NOMO-1 treated with DMSO at 0.1 percent for 48 hours (cell line): Measurements from ENCODE around the gene DNAJA2.

Experiments used
- DNase-seq: peaks from one replicate; lab custom pipeline; 2025; ENCODE audit not compliant: unreplicated experiment; lab: John Stamatoyannopoulos, UW

The DNAJA2 gene

DNA sequence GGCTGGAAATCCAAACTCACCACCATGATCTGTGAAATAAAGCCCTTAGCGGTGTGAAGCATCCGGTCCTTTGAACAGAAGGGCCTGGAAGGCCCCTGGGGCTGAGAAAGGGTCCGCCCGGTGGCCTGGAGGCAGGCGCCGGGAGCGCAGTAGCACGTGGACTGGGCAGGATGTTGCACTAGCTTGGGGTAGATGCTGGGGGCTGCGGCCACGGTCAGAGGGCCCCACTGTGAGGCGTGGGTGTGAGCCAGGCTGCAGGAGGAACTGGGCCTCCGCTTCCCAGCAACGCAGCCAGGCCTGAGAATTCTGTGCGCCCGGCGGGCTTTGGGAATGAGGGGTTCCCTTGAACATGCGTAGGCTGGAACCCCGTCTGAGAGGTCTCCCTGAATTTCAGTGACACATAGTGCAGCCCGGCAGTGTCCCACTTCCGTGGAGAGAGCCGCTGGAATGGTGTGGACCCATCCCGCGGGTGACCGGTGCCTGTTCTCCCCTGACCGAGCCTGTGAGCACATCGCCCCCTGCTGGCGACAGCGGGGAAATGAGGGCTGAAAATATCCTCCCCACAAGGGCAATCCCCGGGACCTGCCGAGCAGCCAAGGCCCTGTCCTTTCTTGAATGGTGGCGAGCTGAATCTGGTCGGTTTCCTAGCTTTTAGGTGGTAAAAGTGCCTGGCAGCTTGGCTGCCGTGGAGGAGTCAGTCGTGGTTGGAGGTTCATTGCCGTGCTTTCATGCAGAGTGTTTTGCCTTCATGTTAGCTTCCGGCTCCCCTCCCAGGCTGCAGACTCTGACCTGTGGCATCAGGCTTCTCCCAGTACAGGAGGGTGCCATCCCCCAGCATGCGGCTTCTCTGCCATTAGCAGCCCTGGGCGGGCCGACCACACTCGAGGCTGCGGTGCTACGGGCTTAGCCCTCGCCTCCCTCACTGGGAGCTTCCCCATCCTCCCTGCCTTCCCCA is 43.8 kb downstream of the DNAJA2 start:
- DNase-seq: peak; percentile 15

DNA sequence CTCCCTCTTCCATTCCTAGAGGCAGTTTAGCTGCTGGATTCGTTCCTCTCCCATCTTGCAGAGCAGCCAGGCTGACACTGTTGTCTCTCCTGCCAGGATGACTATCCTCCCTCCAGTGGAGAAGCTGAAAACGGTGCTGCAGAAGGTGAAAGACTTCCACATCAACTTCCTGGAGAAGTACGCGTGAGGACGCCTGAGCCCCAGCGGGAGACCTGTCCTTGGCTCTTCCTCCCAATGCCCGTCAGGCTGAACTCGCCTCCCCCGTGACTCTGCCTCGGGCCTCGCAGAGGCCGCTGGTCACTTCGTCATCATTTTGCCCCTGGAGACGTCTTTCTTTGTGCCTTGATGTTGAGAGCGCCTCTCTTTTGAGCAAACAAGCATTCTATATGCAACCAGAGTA is 44.7 kb downstream of the DNAJA2 start:
- DNase-seq: no peak

DNA sequence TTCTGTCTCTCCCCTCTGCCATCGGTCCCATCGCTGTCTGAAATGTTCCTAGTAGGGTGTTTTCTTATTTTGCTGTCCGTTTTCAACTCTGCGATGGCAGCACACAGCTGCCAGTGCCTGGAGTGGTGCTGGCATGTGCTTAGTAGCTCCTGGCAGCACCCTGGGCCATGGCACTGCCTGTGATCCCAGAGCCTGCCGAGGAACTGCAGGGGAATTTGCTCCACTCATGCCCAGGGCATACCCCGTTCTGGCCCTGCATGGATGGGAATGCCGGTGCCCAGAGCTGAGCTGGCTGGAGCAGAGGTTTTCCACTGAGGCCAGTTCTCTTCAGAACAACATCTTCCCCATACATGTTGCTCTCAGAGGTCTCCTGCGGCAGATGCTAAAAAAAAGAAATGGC is 46.2 kb downstream of the DNAJA2 start:
- no peak for DNase-seq

DNA sequence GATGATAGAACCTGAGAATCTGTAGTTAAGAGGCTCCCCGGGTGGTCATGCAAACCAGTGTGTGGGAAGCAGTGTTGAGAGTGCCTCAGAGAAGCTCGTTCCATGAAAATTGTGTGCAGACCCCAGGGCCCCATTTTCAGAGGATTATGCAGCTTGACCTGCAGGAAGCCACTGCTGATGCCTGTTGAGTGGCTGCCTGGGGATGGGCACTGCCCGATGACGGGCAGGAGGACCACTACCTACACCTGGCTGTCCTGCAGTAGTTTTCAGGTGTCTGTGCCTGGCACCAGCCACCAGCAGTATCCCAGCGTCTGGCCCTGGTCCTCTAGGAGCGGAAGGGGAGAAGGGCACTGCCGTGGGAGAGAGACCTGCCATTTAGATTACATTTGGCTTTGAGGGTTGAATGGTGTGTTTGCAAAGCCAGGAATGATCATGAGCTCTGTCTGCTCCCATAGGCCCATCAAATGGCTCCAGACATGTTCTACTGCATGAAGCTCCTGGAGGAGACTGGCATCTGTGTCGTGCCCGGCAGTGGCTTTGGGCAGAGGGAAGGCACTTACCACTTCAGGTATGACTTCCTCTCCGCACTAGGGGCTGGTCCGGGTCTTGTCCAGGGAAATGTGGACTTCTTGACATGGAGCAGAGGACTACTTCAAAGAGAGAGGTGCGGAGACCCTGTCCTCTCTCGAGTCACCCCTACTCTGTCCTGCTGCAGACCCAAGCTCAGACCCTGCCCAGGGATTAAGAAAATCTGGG is 46.8 kb downstream of the DNAJA2 start:
- no peak for DNase-seq

DNA sequence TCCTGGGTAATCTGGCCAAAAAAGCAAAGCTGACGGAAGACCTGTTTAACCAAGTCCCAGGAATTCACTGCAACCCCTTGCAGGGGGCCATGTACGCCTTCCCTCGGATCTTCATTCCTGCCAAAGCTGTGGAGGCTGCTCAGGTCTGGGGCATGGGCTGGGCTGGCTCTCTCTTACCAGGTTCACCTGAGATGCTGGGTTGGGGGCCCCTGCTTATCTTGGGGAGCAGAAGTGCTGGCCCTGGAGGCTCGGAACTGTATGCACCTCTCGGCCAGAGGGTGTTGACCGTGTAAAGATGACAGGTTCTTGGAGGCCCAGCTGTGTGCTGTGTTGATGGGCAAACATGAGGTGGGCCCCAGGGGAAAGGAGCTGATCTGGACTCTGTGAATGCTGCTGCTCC is 49.1 kb downstream of the DNAJA2 start:
- DNase-seq: no peak

DNA sequence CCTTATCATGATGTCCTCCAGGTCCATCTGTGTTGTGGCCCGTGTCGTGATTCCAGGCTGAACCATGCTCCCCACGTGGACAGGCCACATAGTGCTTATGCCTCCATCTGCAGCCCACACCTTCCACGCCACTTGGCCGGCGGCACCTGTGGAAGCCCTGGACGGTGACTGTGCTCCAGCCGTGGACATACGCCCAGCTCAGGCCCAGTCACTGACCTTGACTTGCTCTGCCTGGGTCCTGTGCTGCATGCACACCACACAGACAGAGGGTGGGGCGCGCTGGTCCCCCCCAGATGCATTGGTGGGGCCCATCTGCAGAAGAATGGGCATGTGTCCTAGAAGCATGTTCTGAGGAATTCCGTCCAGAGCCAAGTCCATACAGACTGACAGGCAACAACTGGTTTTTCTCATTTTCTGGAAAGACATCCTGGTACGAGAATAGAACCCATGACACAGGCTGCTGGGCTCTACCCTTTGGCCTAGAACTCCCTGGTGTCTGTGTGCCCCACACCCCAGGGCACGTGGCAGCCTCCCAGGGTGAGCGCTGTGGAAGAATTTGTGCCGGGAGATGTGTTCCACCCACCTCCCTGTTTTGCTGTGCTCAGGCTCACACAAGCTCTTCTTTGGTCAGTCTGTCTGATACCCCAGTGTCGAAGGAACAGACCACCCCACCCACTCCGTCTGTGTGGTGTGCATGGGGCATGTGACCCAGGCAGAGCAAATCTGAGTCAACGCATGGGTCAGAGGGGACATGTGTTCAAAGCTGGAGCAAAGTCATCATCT is 49.8 kb downstream of the DNAJA2 start:
- DNase-seq: no peak

DNA sequence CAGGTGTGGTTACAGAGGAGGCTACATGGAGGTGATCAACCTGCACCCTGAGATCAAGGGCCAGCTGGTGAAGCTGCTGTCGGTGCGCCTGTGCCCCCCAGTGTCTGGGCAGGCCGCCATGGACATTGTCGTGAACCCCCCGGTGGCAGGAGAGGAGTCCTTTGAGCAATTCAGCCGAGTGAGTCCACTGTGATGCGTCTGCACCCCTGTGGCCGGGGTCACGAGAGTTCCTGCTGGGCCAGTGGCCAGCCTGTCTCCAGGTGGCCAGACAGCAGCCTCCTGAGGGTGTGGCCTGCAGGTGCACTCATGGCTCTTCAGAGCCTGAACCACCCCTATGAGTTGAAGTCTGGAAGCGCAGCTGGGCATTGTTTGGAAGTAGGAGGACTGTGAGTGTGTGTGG is 51.2 kb downstream of the DNAJA2 start:
- DNase-seq: no peak

DNA sequence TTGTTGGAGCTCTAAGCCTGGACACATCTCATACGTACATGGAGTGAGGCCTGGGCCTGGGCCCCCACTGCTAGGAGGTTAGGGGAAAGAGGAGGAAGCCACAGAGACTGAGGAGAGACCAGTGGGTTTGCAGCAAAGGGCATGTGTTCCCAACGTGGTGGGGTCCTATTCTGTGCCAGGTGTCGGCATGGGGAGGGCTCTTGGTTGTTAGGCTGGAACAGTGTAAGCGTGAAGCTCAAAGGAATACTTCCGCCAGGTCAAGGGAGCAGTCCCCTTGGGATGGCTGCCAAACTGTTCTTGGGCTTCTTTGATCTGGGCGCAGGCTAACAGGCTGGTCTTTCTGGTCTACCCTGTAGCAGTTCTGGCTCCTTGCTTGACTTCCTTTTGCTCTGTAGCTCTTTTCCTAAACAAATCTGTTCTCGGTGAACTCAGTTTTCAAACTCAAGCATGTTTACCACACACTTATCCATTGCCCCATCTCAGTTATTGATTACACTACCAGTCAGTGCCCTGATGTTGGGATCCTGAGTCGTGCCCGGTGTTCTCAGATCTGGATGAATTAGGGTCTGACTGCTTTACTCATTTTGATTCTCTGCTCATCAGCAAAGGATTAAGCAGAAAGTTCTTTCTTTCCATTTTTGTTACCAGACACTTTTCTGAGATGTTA is 52.9 kb downstream of the DNAJA2 start:
- DNase-seq: no peak

DNA sequence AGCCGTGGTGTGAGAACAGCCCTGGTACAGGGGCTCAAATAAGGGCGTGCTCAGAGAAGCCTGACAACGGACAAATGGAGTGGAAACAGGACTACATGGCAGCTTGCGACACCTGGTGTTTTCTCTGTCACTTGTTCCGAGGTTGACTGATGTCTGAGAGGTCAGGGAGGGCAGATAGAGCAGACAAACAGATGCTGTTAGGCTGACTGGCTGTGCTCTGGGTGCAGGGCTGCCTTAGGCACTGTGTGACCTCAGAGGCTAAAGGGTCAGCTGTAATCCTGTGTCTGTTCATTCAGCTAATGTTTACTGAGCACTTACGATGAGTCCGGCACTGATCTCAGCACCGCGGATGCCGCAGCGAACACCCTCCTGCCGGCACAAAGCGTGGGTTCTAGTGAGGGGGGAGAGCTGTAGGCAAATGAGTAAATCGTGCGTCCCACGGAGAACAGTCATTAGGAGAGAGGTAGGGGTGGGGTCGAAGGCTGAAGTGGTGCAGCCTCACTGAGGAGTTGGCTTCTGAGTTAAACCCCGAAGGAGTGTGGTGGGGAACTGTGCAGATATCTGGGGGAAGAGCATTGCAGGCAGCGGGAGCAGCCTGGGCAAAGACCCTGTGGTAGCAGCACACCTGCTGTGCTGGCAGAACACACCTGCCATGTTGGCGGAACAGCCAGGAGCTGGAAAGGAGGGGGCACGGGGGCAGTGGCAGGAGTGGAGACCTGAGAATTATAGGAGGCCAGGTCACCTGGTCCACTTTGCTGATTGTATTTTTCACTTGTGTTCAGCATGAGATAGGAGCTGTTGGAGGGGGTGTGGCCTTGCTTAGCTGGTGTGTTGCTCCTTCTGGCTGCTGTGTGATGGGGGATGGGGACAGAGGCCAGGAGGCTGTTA is 54.3 kb downstream of the DNAJA2 start:
- DNase-seq: no peak

DNA sequence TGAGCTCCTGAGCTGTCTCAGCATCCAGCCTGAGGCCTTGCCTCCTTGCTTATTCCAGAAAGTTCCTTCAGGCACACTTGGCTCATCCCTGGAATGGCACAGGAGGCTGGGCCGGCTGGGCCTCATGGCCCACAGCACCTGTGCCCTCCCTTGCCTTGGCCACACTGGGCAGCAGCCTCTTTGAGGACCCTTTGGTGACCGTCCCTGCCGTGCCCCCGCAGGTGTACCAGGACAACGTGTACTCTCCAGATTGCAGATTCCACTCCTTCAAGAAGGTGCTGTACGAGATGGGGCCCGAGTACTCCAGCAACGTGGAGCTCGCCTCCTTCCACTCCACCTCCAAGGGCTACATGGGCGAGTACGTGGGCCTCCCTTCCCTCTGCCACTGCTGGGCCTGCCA is 55.1 kb downstream of the DNAJA2 start:
- no peak for DNase-seq

DNA sequence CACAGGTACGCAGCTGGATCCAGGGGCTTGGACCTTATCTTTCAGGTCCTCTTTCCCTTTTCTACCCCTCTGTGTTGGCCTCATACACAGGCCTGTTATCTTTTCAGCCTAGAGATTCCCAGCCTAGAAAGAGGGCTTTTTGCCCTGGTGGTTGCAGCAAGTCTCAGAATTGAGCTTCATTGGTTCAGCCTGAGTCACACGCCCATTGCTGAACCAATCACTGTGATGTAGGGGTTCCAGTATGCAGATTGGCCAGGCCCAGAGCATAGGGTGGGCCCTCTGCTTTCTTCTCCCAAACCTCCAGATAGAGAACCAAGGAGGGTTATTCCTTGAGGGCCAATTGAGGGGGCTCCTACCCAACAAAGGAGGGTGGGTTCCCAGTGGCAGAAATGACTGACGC is 56.5 kb downstream of the DNAJA2 start:
- no peak for DNase-seq

DNA sequence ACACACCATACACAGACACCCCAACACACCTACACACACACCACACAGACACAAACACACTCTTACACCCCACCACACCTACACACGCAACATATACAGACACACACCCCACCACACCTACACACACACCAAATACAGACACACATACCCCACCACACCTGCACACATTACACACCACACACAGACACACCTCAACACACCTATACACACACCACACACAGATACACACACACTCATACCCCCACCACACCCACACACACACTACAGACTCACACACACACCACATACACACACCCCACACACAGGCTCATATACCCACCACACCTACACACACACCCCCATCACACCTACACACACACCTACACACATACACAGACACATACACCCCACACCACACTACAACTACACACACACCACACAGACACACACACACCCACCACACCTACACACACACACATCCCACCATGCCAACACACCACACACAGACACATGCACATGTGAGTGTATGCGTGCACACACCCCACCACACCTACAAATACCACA is 57.9 kb downstream of the DNAJA2 start:
- no peak for DNase-seq

DNA sequence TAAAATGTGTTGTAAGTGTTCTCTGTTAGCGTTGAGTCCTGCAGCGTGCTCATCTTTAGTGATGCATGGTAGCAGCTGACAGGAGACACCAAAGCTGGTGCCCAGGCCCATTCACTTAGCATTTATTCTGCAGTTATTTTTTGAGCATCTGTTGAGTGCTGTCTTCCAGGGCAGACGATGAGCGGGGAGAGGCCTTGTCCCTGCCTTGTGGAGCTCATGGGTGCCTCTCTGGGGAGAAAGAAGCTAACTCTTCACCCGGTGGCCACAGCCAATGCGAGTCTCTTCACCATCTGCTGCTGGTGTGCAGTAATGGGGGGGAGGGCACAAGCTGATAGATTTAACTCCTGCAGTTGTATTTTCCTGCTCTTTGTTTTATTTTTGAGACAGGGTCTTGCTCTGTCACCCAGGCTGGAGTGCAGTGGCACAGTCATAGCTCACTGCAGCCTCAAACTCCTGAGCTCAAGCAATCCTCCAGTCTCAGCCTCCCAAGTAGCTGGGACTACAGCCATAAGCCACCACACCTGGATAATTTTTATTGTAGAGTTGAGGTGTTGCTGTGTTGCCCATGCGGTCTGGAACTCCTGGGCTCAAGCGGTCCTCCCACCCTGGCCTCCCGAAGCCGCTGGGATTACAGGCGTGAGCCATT is 58.8 kb downstream of the DNAJA2 start:
- no peak for DNase-seq

DNA sequence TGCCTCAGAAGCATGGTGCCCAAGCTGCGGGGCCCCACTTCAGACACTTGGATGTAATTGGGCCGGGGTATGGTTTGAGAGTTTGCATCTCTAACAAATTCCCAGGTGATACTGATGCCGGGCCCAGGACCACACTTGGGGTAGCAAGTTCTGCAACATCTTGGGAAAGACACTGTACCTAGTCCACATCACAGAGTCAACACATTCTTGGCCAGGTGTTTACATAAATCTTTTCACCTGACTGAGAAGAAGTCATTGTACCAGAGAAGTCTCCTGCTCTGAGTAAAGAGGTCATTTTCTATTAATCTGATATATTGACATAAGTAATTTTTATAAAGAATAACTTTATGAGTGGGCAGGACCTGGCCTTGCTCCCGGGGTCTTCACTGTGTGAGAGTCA is 61.8 kb downstream of the DNAJA2 start:
- no peak for DNase-seq

DNA sequence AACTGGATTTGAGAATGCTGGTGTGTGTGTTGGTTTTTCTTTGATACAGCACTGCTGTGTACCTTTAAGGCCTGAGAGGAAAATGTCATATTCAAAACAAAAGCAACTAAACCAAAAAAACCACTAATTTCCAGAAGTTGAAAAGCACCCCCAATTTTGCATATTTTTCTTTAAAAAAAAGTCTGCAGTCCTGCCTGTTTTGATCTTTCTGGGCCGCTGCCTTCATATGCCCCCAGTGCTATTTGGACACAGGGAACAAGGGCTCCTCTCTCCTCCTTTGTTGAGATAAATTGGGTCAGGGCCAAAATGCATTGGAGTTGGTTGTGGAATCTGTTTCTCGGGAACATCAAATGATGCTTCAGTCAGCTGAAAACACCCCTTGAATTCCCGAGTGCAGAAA is 62.4 kb downstream of the DNAJA2 start:
- DNase-seq: no peak

DNA sequence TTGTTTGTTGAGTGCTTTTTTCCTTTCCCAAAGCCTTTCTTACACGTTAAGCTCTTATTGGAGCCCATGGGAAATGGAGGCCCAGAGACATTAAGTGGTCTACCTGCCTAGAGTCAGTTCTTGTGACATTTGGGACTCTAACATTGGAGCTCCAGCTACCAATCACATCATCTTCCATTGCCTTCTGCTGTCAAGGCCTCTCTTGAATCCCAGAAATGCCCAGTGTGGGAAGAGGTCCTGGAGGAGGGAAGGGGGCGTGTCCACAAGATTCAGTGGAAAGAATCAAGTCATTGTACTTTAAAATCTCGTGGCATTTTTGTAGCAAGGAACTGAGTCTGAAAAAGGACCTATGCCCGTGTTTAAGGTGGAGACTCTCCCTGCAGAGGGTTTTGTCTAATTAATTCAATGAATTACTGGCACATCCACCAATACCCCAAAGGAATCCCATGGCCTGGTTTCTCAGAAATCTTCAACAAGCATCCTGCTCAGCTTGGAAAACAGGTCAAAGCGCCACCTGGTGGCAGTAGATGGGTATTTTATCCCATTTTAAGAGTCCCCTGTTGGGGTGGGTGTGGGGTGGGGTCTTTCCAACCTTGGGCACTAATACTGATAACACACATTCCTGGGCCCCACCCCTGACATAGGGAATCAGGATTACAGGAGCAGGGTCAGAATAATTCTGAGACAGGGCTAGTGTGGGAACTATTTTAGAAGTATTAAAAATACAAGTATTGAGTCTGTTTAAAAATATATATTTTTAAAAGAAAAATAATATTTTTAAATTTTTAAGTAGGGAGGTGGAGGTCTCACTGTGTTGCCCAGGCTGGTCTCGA is 64.7 kb downstream of the DNAJA2 start:
- DNase-seq: no peak

DNA sequence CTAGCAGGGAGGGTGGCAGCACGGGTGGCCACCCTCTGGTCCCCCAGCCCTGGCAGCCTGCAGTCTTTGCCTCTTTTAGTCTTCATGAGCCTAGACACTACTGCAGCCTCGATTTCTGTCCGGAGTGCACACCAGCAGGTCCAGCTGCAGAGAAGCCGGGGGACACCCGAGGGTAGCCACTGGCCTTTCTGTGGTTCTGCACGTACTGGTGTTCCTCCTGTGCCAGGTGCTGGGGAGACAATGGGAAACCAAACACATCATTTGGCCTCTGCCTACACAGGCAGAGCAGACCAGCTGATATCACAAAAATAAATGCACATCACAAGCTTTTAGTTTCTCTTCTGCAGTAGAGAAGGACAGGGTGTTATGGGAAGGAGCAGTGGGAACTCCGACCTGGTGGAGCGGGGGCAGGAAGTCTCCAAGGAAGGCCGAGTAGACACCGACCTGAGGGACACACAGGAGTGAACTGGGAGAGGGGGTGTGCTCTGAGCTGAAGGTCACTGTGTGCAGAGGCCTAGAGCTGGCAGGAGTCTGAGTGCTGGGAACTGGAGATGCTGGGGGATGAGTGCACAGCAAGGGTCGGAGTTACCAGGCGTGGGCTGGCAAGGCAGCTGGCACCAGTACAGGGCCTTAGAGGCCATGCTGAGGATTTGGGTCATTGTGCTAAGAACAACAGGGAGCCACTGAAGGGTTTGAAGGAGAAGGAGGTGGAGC is 66.3 kb downstream of the DNAJA2 start:
- DNase-seq: no peak
